Panc1 (cell line): Measurements from ENCODE around the gene ADAMTS16. TPM values are rescaled to one million over a fixed set of nuclear protein-coding genes. Genes with fewer than 3 reads are reported as not detected.

Source experiments
- ATAC-seq: fragments of 200-7000 bp; cut with Tn5 transposase; 2 replicates; pipeline ENCODE4 v1.9.1; 2020; ENCODE audit warnings: mild to moderate bottlenecking, moderate library complexity
- BruUV-seq: library from RNA; stranded (reverse); fragments of 400-500 nt; replicated peaks from 2 replicates; lab custom pipeline; 2021; lab: Mats Ljungman, UMichigan
- CTCF ChIA-PET: fragments of 300-600 bp; sonication (Branson Sonifier 250); formaldehyde crosslinking; loops from one replicate; lab custom pipeline; 2022; ENCODE audit warnings: antibody characterized with exemption; lab: Charles Lee
- POLR2A ChIA-PET: fragments of 300-600 bp; sonication (Branson Sonifier 250); formaldehyde crosslinking; loops from one replicate; lab custom pipeline; 2022; ENCODE audit warnings: antibody characterized with exemption; lab: Charles Lee
- DNase-seq: peaks from one replicate; pipeline ENCODE4 v3.0.0-alpha.2; 2010; ENCODE audit warnings: low read depth, low spot score
- H3K27ac ChIP-seq: 2 replicates; pipeline ENCODE4 v1.5.1; 2011; ENCODE audit warnings: mild to moderate bottlenecking, low read length, inconsistent platforms
- H3K27me3 ChIP-seq: fragments of 200-500 bp; sonication (Bioruptor generic); 2 replicates; pipeline ENCODE4 v1.6.0; 2014; ENCODE audit warnings: low read length, inconsistent platforms; ENCODE audit not compliant: control insufficient read depth, insufficient read depth
- H3K36me3 ChIP-seq: fragments of 200-500 bp; sonication (Bioruptor generic); 2 replicates; pipeline ENCODE4 v1.5.1; 2014; ENCODE audit warnings: inconsistent platforms, mild to moderate bottlenecking, low read length, moderate library complexity; ENCODE audit not compliant: control insufficient read depth, insufficient read depth
- H3K4me1 ChIP-seq: 2 replicates; pipeline ENCODE4 v1.5.1; 2011; ENCODE audit warnings: inconsistent platforms, mild to moderate bottlenecking, low read length, moderate library complexity; ENCODE audit not compliant: control insufficient read depth, insufficient read depth
- H3K4me3 ChIP-seq, 2 experiments: 2 replicates each; pipeline ENCODE4 v1.5.1; 2011 to 2012; ENCODE audit warnings: low read depth in 2 of 2, low read length in 2 of 2, mild to moderate bottlenecking in 2 of 2, inconsistent platforms in 1 of 2, moderate library complexity in 1 of 2
- H3K9me3 ChIP-seq: fragments of 200-500 bp; sonication (Bioruptor generic); 2 replicates; pipeline ENCODE4 v1.5.1; 2014; ENCODE audit warnings: low read depth, mild to moderate bottlenecking, inconsistent platforms, low read length, moderate library complexity; ENCODE audit not compliant: control insufficient read depth, insufficient read depth
- CTCF ChIP-seq: fragments of 450-650 bp; IDR thresholded peaks from 2 replicates; pipeline ENCODE4 v1.5.1; 2017; ENCODE audit warnings: mild to moderate bottlenecking
- POLR2AphosphoS5 ChIP-seq: IDR thresholded peaks from 2 replicates; pipeline ENCODE4 v1.6.1; 2012; ENCODE audit warnings: mild to moderate bottlenecking, low read depth, low read length, moderate library complexity
- SIN3A ChIP-seq: IDR thresholded peaks from 2 replicates; pipeline ENCODE4 v1.6.1; 2012; ENCODE audit warnings: low read depth, mild to moderate bottlenecking, low read length, moderate library complexity, borderline replicate concordance; ENCODE audit not compliant: insufficient read depth
- TCF7L2 ChIP-seq: IDR thresholded peaks from 2 replicates; pipeline ENCODE4 v1.6.1; 2011; ENCODE audit warnings: mild to moderate bottlenecking, low read depth, low read length, inconsistent platforms
- in situ Hi-C: cut with HindIII; loops from 2 replicates; pipeline ENCODE4 v1.10.0; 2016; ENCODE audit warnings: low sequenced_read_pairs, low pct_unique_long_range_greater_than_20kb
- intact Hi-C: fragments of 100-400 bp; cut with micrococcal nuclease; formaldehyde crosslinking; loops from one replicate; pipeline ENCODE4 v1.10.0; 2022; ENCODE audit not compliant: unreplicated experiment
- total RNA-seq: library from RNA; stranded (reverse); gene quantifications from one replicate; pipeline ENCODE4 v1.2.1, GENCODE V29; 2021; ENCODE audit not compliant: unreplicated experiment
- TF ChIP-seq, protein P1 (sequence below), 2 experiments: IDR thresholded peaks; 2 replicates each; pipeline ENCODE4 v1.6.1; 2011 to 2012; ENCODE audit warnings: low read depth in 2 of 2, control low read depth in 1 of 2, low read length in 1 of 2, mild to moderate bottlenecking in 1 of 2, moderate library complexity in 1 of 2; ENCODE audit not compliant: insufficient read depth in 1 of 2

The ADAMTS16 gene
- total RNA-seq, 1 experiment from 2014 or later, result 0.54 TPM

DNA sequence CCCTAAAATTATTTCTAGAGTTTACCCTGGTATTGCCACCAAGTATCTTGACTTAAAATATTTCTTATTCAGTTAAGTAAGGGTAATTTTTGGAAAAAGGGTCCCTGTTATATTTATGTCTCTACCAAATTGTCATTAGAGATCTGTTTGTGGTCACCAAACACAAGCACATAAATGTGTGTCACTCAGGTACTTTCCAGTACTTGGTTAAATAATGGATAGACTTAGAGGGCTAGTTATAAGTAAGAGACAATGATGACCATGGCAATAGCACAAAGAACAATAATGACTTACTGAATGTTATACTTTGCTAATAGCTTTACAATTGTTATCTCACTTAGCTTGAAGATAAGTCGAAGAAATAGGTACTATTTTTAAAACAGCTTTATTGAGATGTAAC is 9.0 kb downstream of the ADAMTS16 start:
- intact Hi-C loops, result no loop called here

DNA sequence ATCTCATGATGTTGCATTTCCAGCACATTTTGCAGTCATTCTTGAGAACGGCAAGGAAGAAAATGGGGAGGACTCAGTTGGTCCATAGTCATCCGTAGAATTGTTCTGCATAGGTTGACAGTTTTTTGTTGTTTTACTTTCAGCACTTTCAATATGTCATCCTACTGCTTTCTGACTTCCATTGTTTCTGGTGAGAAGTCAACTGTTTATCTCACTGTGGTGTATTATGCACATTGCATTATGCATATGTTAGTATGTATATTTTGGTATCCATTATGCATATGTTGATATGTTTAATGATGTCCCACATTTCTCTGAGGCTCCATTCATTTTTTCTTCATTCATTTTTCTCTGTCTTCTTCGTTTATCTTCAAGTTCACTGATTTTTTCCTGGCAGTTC is 10.5 kb downstream of the ADAMTS16 start:
- intact Hi-C loops, result no loop called here
- DNase-seq, result no peak
- CTCF ChIA-PET, result no interaction called here
- Histone ChIP-seq H3K4me1 (peaks cover 2% of the 10 kb centered on the region; the same call in 1 of the 2 replicates), H3K9me3 (0 out of 2 replicates have a peak, but pooled peaks cover 5% of the 10 kb centered on the region), H3K27me3 (no peaks in the 10 kb centered on the region), H3K27ac (no peak overlapping the region), H3K4me3 (no peak overlapping the region), H3K36me3 (no peaks in the 10 kb centered on the region)
- in situ Hi-C loops, result no loop called here
- ATAC-seq, result no peak
- POLR2A ChIA-PET, result no interaction called here
- TF ChIP-seq TCF7L2 (no peak), CTCF (no peak), POLR2AphosphoS5 (no peak)
- no TSS peak for BruUV-seq

More for the DNA sequence above, 9.0 kb downstream of the ADAMTS16 start:
- Histone ChIP-seq H3K9me3 (0 out of 2 replicates have a peak, but pooled peaks cover 5% of the 10 kb centered on the region), H3K27me3 (no peaks in the 10 kb centered on the region), H3K4me3 (no peak overlapping the region), H3K27ac (no peak overlapping the region), H3K4me1 (peaks cover 2% of the 10 kb centered on the region; the same call in 1 of the 2 replicates), H3K36me3 (no peaks in the 10 kb centered on the region)
- POLR2A ChIA-PET, result no interaction called here
- BruUV-seq, result no TSS peak
- DNase-seq (no peak), ATAC-seq (no peak)
- TF ChIP-seq TCF7L2, result no peak
- TF ChIP-seq SIN3A, result no peak
- TF ChIP-seq, protein P1, sequence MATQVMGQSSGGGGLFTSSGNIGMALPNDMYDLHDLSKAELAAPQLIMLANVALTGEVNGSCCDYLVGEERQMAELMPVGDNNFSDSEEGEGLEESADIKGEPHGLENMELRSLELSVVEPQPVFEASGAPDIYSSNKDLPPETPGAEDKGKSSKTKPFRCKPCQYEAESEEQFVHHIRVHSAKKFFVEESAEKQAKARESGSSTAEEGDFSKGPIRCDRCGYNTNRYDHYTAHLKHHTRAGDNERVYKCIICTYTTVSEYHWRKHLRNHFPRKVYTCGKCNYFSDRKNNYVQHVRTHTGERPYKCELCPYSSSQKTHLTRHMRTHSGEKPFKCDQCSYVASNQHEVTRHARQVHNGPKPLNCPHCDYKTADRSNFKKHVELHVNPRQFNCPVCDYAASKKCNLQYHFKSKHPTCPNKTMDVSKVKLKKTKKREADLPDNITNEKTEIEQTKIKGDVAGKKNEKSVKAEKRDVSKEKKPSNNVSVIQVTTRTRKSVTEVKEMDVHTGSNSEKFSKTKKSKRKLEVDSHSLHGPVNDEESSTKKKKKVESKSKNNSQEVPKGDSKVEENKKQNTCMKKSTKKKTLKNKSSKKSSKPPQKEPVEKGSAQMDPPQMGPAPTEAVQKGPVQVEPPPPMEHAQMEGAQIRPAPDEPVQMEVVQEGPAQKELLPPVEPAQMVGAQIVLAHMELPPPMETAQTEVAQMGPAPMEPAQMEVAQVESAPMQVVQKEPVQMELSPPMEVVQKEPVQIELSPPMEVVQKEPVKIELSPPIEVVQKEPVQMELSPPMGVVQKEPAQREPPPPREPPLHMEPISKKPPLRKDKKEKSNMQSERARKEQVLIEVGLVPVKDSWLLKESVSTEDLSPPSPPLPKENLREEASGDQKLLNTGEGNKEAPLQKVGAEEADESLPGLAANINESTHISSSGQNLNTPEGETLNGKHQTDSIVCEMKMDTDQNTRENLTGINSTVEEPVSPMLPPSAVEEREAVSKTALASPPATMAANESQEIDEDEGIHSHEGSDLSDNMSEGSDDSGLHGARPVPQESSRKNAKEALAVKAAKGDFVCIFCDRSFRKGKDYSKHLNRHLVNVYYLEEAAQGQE (IDR thresholded peaks at IDR 0.05; ENCODE audit: insufficient read depth in 1 of 2, low read depth in 2 of 2, low read length in 1 of 2), result no peak
- TF ChIP-seq CTCF, result no peak
- TF ChIP-seq POLR2AphosphoS5, result no peak
- CTCF ChIA-PET, result no interaction called here
- in situ Hi-C loops, result no loop called here
